HCT116 (cell line): ENCODE measurements around the gene DCHS1.

Source experiments
- CEBPB ChIP-seq: IDR thresholded peaks from 2 replicates; pipeline ENCODE4 v1.6.1; 2012; ENCODE audit warnings: low read depth
- JUND ChIP-seq: IDR thresholded peaks from 2 replicates; pipeline ENCODE4 v1.6.1; 2012
- POLR2A ChIP-seq: IDR thresholded peaks from 2 replicates; pipeline ENCODE4 v1.7.0; 2011; ENCODE audit warnings: borderline replicate concordance; ENCODE audit not compliant: insufficient read depth, insufficient read length; ENCODE audit errors: extremely low read depth
- POLR2AphosphoS5 ChIP-seq: IDR thresholded peaks from 2 replicates; pipeline ENCODE4 v1.6.1; 2011; ENCODE audit warnings: mild to moderate bottlenecking, low read depth, low read length, moderate library complexity
- SP1 ChIP-seq: IDR thresholded peaks from 2 replicates; pipeline ENCODE4 v1.6.1; 2012; ENCODE audit warnings: low read depth
- YY1 ChIP-seq: IDR thresholded peaks from 2 replicates; pipeline ENCODE4 v1.6.1; 2011; ENCODE audit warnings: low read length, low read depth, moderate library complexity, mild to moderate bottlenecking; ENCODE audit not compliant: insufficient replicate concordance; ENCODE audit errors: extremely low read depth
- ZNF274 ChIP-seq: fragments of 200-500 bp; sonication (Bioruptor generic); IDR thresholded peaks from 2 replicates; pipeline ENCODE4 v1.6.1; 2014; ENCODE audit warnings: mild to moderate bottlenecking, low read depth, low read length, inconsistent platforms
- TF ChIP-seq, protein P1 (sequence below), 3 experiments: fragments of 200-600 bp in 1 of 3; sonication (generic) in 1 of 3; IDR thresholded peaks in 2 of 3; conservative IDR thresholded peaks in 1 of 3; 2 replicates each; pipeline ENCODE4 v1.5.1; 2012 to 2017; ENCODE audit warnings: low read depth in 2 of 3, low read length in 2 of 3, antibody characterized with exemption in 1 of 3, borderline replicate concordance in 1 of 3, control low read depth in 1 of 3, mild to moderate bottlenecking in 1 of 3, mixed read lengths in 1 of 3, mixed run types in 1 of 3, moderate library complexity in 1 of 3; ENCODE audit not compliant: insufficient read depth in 1 of 3

DNA sequence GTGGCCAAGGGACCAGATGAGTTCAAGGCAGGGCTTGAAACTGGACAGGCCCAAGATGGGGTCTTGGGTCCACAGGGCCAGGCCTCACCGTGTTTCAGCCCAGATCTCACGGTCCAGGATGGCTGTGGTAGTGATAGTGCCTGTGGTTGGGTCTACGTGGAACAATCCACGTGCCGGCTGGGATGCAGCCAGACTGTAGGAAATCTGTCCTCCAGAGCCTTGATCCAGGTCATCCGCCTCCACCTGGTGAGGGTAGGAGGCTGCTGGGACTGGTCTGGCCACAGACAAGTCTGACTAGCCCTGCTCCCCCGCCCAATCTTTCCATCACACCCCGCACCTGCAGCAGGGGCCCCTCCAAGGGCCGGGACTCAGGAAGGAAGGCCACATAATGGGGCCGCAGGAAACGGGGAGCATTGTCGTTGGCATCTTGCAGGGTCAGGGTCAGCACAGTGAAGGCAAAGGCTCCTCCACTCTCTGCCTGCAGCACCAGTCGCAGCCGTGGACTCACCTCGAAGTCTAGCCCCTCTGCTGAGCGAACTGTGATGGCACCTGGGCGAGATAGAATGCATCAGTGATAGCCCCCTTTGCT is 29.7 kb downstream of the DCHS1 start:
- TF ChIP-seq CEBPB (no peak), POLR2A (no peak), SP1 (no peak), YY1 (no peak), POLR2AphosphoS5 (no peak), ZNF274 (no peak), JUND (no peak)
- TF ChIP-seq, protein P1, sequence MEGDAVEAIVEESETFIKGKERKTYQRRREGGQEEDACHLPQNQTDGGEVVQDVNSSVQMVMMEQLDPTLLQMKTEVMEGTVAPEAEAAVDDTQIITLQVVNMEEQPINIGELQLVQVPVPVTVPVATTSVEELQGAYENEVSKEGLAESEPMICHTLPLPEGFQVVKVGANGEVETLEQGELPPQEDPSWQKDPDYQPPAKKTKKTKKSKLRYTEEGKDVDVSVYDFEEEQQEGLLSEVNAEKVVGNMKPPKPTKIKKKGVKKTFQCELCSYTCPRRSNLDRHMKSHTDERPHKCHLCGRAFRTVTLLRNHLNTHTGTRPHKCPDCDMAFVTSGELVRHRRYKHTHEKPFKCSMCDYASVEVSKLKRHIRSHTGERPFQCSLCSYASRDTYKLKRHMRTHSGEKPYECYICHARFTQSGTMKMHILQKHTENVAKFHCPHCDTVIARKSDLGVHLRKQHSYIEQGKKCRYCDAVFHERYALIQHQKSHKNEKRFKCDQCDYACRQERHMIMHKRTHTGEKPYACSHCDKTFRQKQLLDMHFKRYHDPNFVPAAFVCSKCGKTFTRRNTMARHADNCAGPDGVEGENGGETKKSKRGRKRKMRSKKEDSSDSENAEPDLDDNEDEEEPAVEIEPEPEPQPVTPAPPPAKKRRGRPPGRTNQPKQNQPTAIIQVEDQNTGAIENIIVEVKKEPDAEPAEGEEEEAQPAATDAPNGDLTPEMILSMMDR (IDR thresholded peaks at IDR 0.05 in 2 of 3, conservative IDR thresholded peaks at IDR 0.05 in 1 of 3; ENCODE audit: borderline replicate concordance in 1 of 3, insufficient read depth in 1 of 3, low read depth in 2 of 3, low read length in 2 of 3) = no peak
